GM18498 (cell line): ENCODE results near the gene FAM200B.

Experiments
- ATAC-seq: cut with Tn5 transposase; IDR thresholded peaks from one replicate; pipeline ENCODE4 v1.9.1; 2021; ENCODE audit warnings: mild to moderate bottlenecking, moderate library complexity; ENCODE audit not compliant: unreplicated experiment

Gene FAM200B

DNA sequence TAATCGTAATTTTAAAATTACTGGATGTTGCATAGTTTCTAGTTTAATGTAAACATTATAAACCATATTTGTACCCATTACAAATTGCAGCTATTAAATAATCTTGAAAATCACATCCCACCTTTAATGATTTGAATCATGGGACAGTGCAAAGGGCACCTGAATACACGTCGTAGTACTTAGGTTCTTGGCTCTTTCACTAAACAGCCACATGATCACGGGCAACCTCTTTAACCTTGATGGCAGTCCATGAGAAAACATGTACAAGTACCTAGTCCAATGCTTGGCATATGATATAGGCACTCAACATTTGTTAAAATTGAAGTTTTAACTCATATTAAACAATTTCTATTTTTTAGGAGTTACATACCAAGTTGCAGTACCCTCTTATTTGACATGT, 14.6 kb upstream of the FAM200B start:
- no peak for ATAC-seq

DNA sequence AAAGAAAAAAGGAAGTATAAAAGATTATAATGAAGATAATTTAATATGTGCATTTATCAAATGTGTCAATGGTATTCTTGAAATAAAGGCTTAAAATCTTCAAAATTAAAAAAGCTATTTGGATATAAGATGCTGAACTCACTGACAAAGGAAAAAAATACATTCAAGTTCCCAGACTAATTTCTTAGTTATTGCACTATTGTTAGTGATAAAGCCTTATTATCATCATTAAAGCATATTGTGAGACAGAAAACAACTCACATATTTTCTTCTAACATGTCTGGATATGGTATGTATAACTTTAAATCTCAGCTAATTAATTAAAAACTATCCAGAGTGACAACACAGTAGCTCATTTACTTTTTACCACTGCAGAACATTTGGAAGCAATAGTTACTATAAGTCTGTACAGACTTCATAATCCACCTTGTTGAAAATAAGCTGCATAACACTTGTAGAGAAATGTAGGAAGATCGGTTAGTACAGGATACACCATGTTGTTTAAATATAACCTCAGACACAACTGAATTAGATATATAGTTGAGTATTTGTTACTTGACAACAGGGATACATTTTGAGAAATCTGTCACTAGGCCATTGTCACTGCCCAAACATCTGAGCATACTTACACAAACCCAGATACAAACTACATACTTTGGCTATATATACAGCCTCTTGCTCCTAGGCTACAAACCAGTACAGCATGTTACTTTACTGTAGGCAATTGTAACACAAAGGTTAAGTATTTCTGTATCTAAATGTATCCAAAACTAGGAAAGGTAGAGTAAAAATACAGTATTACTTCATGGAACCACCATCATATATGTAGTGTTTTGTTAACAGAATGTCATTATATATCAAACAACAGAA, 12.8 kb upstream of the FAM200B start:
- ATAC-seq: no peak

- no peak for ATAC-seq
Measured at GRCh38 chr4:15670576-15670975, 11.1 kb upstream of the FAM200B start.

- no peak for ATAC-seq
Measured at GRCh38 chr4:15672101-15672500, 9.5 kb upstream of the FAM200B start.

GRCh38 chr4:15673337-15673736, 8.3 kb upstream of the FAM200B start:
- no peak for ATAC-seq

- no peak for ATAC-seq
Measured at GRCh38 chr4:15674046-15674445, 7.6 kb upstream of the FAM200B start.

GRCh38 chr4:15674926-15675325, 6.7 kb upstream of the FAM200B start:
- no peak for ATAC-seq

DNA sequence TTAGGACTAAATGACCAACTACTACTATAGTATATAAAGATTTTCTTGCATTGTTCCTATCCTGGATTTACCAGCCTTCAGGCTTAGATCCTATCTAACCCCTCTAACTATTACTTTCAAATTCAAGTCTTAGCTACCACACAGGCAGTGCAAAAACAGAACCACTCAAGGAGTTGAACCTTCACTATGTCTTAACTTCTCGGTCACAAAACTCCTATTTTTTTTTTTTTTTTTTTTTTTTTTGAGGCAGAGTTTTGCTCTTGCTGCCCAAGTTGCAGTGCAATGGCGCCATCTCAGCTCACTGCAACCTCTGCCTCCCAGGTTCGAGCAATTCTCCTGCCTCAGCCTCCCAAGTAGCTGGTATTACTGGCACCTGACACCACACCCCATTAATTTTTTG, 6.3 kb upstream of the FAM200B start:
- no peak for ATAC-seq

- no peak for ATAC-seq
Measured at GRCh38 chr4:15676039-15676438, 5.6 kb upstream of the FAM200B start.

DNA sequence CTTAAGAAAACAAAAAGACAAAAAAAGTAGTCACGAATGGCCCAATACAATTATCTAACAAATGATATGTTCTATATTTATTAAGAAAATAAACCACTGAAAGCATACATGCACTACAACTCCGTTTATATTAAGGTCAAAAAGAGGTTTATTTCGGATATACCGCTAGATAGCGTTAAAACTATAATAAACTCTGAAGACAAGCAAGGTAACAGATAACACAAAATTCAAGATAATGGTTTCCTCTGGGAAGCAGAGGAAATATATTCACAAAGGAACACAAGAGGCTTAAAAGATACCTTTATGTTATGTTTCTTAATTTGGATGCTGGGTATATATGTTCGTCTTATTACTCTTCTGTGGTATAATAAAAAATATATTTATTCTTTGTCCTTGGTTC, 4.7 kb upstream of the FAM200B start:
- ATAC-seq: no peak

- ATAC-seq: no peak
Measured at GRCh38 chr4:15677507-15677988, 4.1 kb upstream of the FAM200B start.

GRCh38 chr4:15681067-15681371, 608 bp upstream of the FAM200B start:
- no peak for ATAC-seq

- ATAC-seq: no peak
Measured at GRCh38 chr4:15682242-15683142, 865 bp downstream of the FAM200B start.

GRCh38 chr4:15683143-15683495, 1.5 kb downstream of the FAM200B start:
- ATAC-seq: no peak

DNA sequence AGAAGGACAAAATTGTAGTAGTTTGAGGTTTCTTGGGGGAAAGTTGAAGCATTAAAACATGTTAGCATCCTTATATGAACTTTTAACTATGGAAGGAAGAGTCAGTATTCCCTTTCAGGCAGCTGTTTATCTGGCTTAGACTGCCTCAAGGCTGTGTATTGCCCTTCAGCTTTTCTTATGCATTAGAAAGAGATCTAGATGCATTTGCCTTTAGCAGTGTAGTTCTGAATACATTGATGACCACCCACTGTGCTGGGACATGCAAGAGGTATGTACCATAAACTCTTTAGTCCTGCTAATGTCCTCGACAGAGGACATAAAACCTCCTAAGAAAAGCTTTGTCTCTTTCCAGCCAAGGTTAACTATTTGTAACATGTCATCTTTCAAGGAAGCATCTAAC, 2.9 kb downstream of the FAM200B start:
- ATAC-seq: no peak

DNA sequence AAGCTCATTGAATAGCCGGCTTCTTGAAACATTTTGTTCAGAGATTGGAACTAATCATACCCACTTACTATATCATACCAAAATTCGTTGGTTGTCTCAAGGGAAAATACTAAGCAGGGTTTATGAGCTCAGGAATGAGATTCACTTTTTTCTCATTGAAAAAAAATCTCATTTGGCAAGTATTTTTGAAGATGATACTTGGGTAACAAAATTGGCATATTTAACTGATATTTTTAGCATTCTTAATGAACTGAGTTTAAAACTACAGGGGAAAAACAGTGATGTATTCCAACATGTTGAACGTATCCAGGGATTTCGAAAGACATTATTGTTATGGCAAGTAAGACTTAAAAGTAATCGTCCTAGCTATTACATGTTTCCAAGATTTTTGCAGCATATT, 6.4 kb downstream of the FAM200B start:
- no peak for ATAC-seq

DNA sequence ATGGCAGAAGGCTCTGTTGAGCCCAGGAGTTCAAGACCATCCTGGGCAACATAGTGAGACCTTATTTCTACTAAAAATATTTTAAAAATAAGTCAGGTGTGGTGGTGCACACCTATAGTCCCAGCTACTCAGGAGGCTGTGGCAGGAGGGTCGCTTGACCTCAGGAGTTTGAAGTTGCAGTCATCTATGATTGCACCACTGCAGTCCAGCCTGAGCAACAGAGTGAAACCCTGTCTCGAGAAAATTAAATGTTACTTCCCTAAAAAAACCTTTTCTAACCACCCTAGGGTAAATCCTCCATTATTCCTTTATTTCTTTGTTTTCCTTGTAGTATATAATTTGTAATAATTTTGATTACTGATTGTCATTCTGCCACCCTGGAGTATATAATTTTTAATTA, 7.9 kb downstream of the FAM200B start:
- ATAC-seq: no peak

DNA sequence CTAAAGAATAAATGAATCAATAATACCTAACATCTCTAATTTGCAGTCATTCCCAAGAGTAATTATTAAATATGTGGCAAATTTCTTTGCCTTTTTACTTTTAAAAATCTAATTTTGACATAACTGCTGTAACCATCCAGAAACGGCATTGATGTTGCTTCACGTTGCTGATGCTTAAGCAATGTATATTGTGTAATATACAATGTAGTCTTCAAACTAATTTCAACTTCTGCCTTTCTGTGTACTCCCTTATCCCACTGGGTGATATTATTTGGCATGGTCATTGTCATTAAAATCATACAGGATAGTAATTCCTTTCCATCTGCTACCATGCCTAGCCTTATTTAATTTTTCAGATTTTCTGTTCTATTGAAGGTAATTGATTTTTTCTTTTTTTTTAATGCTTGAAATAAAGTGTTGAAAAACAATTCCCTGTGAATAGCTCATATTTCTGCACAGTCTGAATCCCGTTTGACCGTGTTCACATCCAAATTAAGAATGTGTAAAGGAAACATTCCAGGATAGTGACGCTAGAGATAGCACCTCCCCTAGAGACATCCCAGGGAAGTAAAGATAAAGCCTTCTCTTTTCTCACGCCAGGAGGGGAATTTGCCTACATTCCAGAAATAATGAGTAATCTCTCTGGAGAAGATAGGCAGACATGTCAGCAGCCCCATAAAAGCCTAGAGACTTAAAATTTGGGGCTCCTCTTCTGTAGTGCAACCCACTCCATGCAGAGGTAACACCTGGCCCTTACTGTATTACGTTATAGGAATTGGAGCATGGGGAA, 8.6 kb downstream of the FAM200B start:
- no peak for ATAC-seq

DNA sequence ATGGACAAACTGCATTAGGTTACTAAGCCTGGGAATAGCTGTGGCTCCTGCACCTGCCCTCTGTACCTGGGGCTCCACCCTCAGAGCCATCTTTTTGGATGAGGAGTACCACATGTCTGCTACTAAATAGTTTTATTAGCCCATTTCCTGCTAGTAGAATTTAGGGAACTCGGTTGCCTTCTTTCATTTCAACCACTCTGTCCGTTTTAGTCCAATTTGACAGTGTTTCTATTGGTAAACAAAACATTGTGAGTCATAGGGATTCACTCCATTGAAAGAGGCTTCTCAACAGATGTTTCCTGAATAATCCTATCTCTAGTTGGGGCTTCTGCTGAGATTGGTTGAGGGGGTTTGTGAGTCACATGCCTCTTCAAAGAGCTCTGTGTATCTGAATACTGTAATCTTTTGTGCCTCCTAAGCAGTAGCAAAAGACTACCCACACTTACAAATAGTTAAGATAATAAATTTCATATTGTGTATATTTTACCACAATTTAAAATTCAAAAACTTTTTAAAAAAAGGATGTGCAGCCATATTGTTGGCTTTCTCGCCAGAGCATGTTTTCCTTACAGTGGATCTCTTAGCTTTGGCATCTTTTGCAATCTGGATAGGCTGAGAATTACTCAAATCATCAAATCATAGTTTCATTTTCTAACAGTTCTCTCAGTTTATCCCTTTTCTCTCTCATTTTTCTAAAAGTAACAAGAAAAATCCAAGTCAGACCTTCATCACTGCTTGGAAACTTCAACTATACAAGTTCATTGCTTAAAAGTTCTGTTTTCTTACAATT, 9.9 kb downstream of the FAM200B start:
- ATAC-seq: no peak

DNA sequence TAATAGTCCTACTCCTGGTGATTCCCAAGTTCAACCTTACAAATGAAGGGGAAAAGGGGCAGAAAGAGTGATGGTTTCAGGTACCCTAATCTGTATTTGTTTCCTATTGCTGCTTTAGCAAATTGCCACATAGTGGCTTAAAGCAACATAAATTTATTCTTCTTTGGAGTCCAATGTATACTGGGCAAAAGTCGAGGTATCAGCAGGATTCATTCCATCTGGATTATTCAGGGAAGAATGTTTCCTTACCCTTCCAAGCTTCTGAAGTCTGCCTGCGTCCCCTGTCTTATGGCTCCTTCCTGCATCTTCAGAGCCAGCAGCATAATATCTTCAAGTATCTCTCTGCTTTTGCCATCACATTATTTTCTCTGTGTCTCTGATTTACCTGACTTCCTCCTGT, 11.0 kb downstream of the FAM200B start:
- no peak for ATAC-seq

DNA sequence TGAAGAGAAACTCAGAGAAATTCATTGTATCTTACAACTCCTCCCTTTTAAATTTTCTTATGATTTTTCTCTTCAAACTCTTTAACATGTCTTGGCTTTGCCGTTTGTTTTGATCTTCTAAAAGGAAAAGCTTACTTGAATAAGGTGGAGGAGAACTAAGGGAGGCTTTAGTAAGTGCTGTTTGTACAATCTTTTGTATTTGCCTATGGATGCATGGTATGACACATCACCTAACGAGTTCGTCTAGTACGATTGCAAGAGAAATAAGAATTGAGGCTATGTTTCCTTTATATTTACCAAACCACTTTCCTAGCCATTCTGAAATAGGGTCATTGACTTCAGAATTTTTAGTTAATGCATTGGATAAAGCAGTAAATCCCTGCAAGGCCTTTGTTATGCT, 12.8 kb downstream of the FAM200B start:
- no peak for ATAC-seq
